Measurements from ENCODE around the gene PTGS1.

GRCh38 chr9:122380293-122380692, 9.5 kb downstream of the PTGS1 start:
- TF ChIP-seq CTCF (IDR thresholded peaks at IDR 0.05) = no peak
- TF ChIP-seq ZFX (IDR thresholded peaks at IDR 0.05; ENCODE audit: borderline replicate concordance) = no peak

Data from 22Rv1 (cell line).